B cell (primary cell): Measurements from ENCODE around the gene MAGI2. TPM values are rescaled to one million over a fixed set of nuclear protein-coding genes. Genes with fewer than 3 reads are reported as not detected.

ENCODE experiments used
- ATAC-seq: fragments of 200-7000 bp; cut with Tn5 transposase; one replicate; pipeline ENCODE4 v1.10.0; 2021; ENCODE audit warnings: low read depth, mild to moderate bottlenecking, moderate number of reproducible peaks, moderate library complexity
- CTCF ChIA-PET: fragments of 350-600 bp; sonication (Branson Sonifier 250); formaldehyde crosslinking; loops from one replicate; lab custom pipeline; 2021; ENCODE audit warnings: antibody characterized with exemption, inconsistent platforms; lab: Charles Lee
- POLR2A ChIA-PET: fragments of 350-600 bp; sonication (Branson Sonifier 250); formaldehyde crosslinking; loops from one replicate; lab custom pipeline; 2021; ENCODE audit warnings: antibody characterized with exemption; lab: Charles Lee
- DNase-seq: peaks from one replicate; pipeline ENCODE4 v3.0.0; 2013
- H2AFZ ChIP-seq: 2 replicates; pipeline ENCODE4 v1.6.1; 2012; ENCODE audit warnings: mild to moderate bottlenecking, low read depth, low read length; ENCODE audit not compliant: insufficient read depth, poor library complexity, severe bottlenecking
- H3K27ac ChIP-seq, 2 donors: 1 replicate in 1 of 2; 2 replicates in 1 of 2; pipeline ENCODE4 v1.5.1; 2012 to 2013; ENCODE audit warnings: low read length in 2 of 2, mild to moderate bottlenecking in 2 of 2, moderate library complexity in 1 of 2
- H3K27me3 ChIP-seq, 4 experiments: fragments of 200-600 bp in 1 of 4; sonication (generic) in 1 of 4; replicated peaks in 1 of 4; 1 replicate in 2 of 4; 2 replicates in 2 of 4; pipeline versions ENCODE4 v1.6.1 to v1.7.0; 2013 to 2016; ENCODE audit warnings: low read length in 3 of 4, mild to moderate bottlenecking in 2 of 4, mixed read lengths in 1 of 4, moderate library complexity in 1 of 4; ENCODE audit not compliant: insufficient read depth in 4 of 4, control insufficient read depth in 3 of 4; ENCODE audit errors: control extremely low read depth in 1 of 4
- H3K36me3 ChIP-seq, 2 experiments: replicated peaks in 1 of 2; 1 replicate in 1 of 2; 2 replicates in 1 of 2; pipeline versions ENCODE4 v1.6.1 to v1.7.1; 2013; ENCODE audit warnings: low read length in 1 of 2; ENCODE audit not compliant: insufficient read depth in 2 of 2, control insufficient read depth in 1 of 2; ENCODE audit errors: control extremely low read depth in 1 of 2, extremely low read depth in 1 of 2
- H3K4me1 ChIP-seq, 2 donors: fragments of 200-600 bp in 1 of 2; sonication (generic) in 1 of 2; 1 replicate in 1 of 2; 2 replicates in 1 of 2; pipeline versions ENCODE4 v1.5.1 to v1.6.1; 2013 to 2017; ENCODE audit warnings: low read length in 2 of 2; ENCODE audit not compliant: control insufficient read depth in 2 of 2, insufficient read depth in 2 of 2
- H3K4me2 ChIP-seq: replicated peaks from 2 replicates; pipeline ENCODE3; 2012; ENCODE audit warnings: mild to moderate bottlenecking, low read depth, low read length; ENCODE audit not compliant: poor library complexity, severe bottlenecking
- H3K4me3 ChIP-seq, 5 experiments: fragments of 200-600 bp in 1 of 5; sonication (generic) in 1 of 5; 1 replicate in 3 of 5; 2 replicates in 2 of 5; pipeline versions ENCODE4 v1.5.1 to v1.7.0; 2011 to 2016; ENCODE audit warnings: low read length in 4 of 5, mild to moderate bottlenecking in 4 of 5, low read depth in 2 of 5, control low read depth in 1 of 5, moderate library complexity in 1 of 5; ENCODE audit not compliant: insufficient read depth in 1 of 5; ENCODE audit errors: control extremely low read depth in 1 of 5, extremely low read depth in 1 of 5
- H3K79me2 ChIP-seq: fragments of 200-600 bp; sonication (generic); one replicate; pipeline ENCODE4 v1.6.0; 2016; ENCODE audit warnings: low read length; ENCODE audit not compliant: control insufficient read depth, insufficient read depth
- H3K9ac ChIP-seq: fragments of 200-600 bp; sonication (generic); 2 replicates; pipeline ENCODE4 v1.6.1; 2017; ENCODE audit warnings: mild to moderate bottlenecking, low read length, moderate library complexity
- H3K9me3 ChIP-seq, 3 donors: one replicate each; pipeline versions ENCODE4 v1.6.1 to v1.7.1; 2013; ENCODE audit warnings: low read length in 2 of 3; ENCODE audit not compliant: control insufficient read depth in 2 of 3, insufficient read depth in 1 of 3; ENCODE audit errors: control extremely low read depth in 1 of 3
- H4K20me1 ChIP-seq: 2 replicates; pipeline ENCODE4 v1.6.0; 2012; ENCODE audit warnings: mild to moderate bottlenecking, low read length; ENCODE audit not compliant: insufficient read depth, control insufficient read depth, poor library complexity, severe bottlenecking
- H3K27ac Mint-ChIP-seq: one replicate; pipeline ENCODE4 v1.8.0; 2021; ENCODE audit warnings: mixed read lengths
- H3K27me3 Mint-ChIP-seq: one replicate; pipeline ENCODE4 v1.8.0; 2021; ENCODE audit warnings: mixed read lengths
- H3K4me1 Mint-ChIP-seq: one replicate; pipeline ENCODE4 v1.8.0; 2021; ENCODE audit warnings: mixed read lengths
- H3K4me3 Mint-ChIP-seq: one replicate; pipeline ENCODE4 v1.8.0; 2021; ENCODE audit warnings: mixed read lengths
- H3K9me3 Mint-ChIP-seq: one replicate; pipeline ENCODE4 v1.8.0; 2022; ENCODE audit warnings: mixed read lengths; ENCODE audit not compliant: insufficient read depth
- EZH2 ChIP-seq: IDR thresholded peaks from 2 replicates; pipeline ENCODE4 v1.6.1; 2012; ENCODE audit warnings: borderline replicate concordance, low read depth, mild to moderate bottlenecking, moderate library complexity, low read length; ENCODE audit not compliant: insufficient read depth, poor library complexity, severe bottlenecking
- WGBS: methylation state at CpG from one replicate; pipeline ENCODE4 v1.1.5; 2013; ENCODE audit warnings: missing lambda C conversion rate; ENCODE audit not compliant: insufficient coverage; 5-methylcytosine and 5-hydroxymethylcytosine counted together
- intact Hi-C: fragments of 100-400 bp; cut with micrococcal nuclease; formaldehyde crosslinking; loops from one replicate; pipeline ENCODE4 v1.10.0; 2022
- polyA plus RNA-seq: library from polyadenylated mRNA; depleted of rRNA; stranded (reverse); fragments of >200 nt; gene quantifications from 2 replicates; pipeline ENCODE4 v1.2.3, GENCODE V29; 2012
- total RNA-seq, 2 donors: library from RNA; stranded (reverse); fragments of 120-200 nt in 1 of 2; gene quantifications; 1 replicate in 1 of 2; 2 replicates in 1 of 2; pipeline versions ENCODE4 v1.2.3 to v1.2.4, GENCODE V29; 2013 to 2022
- TF ChIP-seq, protein P1 (sequence below): fragments of 200-600 bp; IDR thresholded peaks from one replicate; pipeline ENCODE4 v1.8.0; 2022; ENCODE audit warnings: antibody characterized with exemption, mild to moderate bottlenecking

MAGI2 gene
- total and polyA plus RNA-seq, 2 donors (not counting 1 experiment from before 2014, with no cell fraction given) = 0.16 to 0.64 TPM

DNA sequence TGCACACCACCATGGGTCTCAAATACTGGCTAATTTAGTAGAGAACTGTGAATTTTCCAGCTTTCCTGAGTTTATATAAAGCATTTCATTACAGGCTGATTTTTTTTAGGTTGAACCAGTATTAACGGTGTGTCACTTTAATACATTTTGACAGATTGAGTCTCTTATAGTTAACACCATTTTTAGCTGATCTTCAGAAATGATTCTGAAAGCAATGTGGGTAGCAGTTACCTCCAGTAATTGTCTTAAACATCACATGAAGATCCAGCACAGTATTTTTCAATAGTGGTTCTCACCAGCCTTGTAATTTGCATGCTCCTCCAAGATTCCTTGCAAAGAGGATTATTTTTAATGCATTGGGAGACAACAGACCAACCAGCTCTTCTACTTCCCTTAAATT lies 961.3 kb downstream of the MAGI2 start:
- H3K27ac Mint-ChIP-seq = no peak overlapping the region
- CTCF ChIA-PET = no interaction called here

DNA sequence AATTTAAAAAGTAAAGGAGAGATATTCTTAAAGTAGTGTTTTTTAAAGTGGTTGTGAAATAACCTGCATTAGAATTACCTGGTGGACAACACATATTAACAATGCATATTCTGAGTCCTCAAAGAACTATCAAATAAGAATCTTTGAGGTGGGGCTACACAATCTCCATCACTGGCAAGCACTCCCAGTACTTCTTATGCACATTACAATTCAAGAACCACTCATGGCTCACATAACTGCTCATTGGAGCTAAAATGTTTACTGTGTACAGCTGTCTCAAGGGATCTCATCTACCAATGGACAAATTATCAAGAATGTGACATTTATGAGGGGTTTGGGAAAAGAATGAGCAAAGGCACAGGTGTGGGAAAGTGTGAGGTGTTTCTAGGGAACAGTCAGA lies 962.9 kb downstream of the MAGI2 start:
- H3K27ac ChIP-seq = no peak overlapping the region
- H3K4me3 Mint-ChIP-seq = no peak overlapping the region
- intact Hi-C loops = no loop called here
- H3K27ac Mint-ChIP-seq = no peak overlapping the region
- no peak overlapping the region for H3K9ac ChIP-seq
- H4K20me1 ChIP-seq = no peaks in the 10 kb centered on the region
- H3K27me3 ChIP-seq = no peaks in the 10 kb centered on the region
- H3K9me3 ChIP-seq = no peaks in the 10 kb centered on the region
- H3K79me2 ChIP-seq = no peaks in the 10 kb centered on the region
- no peaks in the 10 kb centered on the region for H3K36me3 ChIP-seq
- ChIA-PET POLR2A (no interaction called here), CTCF (no interaction called here)
- no peak for ATAC-seq
- no peaks in the 10 kb centered on the region for H3K4me1 Mint-ChIP-seq
- no peak overlapping the region for H3K4me3 ChIP-seq
- no peaks in the 10 kb centered on the region for H3K9me3 Mint-ChIP-seq
- H2AFZ ChIP-seq = no peak overlapping the region
- no peak overlapping the region for H3K4me2 ChIP-seq
- H3K4me1 ChIP-seq = no peaks in the 10 kb centered on the region
- no peaks in the 10 kb centered on the region for H3K27me3 Mint-ChIP-seq
- DNase-seq = no peak
- TF ChIP-seq EZH2 = no peak
- TF ChIP-seq, protein P1, sequence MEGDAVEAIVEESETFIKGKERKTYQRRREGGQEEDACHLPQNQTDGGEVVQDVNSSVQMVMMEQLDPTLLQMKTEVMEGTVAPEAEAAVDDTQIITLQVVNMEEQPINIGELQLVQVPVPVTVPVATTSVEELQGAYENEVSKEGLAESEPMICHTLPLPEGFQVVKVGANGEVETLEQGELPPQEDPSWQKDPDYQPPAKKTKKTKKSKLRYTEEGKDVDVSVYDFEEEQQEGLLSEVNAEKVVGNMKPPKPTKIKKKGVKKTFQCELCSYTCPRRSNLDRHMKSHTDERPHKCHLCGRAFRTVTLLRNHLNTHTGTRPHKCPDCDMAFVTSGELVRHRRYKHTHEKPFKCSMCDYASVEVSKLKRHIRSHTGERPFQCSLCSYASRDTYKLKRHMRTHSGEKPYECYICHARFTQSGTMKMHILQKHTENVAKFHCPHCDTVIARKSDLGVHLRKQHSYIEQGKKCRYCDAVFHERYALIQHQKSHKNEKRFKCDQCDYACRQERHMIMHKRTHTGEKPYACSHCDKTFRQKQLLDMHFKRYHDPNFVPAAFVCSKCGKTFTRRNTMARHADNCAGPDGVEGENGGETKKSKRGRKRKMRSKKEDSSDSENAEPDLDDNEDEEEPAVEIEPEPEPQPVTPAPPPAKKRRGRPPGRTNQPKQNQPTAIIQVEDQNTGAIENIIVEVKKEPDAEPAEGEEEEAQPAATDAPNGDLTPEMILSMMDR = no peak

More for the DNA sequence above, 961.3 kb downstream of the MAGI2 start:
- no peak overlapping the region for H3K4me3 Mint-ChIP-seq
- intact Hi-C loops = no loop called here
- no peaks in the 10 kb centered on the region for H3K79me2 ChIP-seq
- H3K27me3 ChIP-seq = no peaks in the 10 kb centered on the region
- H2AFZ ChIP-seq = no peak overlapping the region
- ATAC-seq (no peak), DNase-seq (no peak)
- no peaks in the 10 kb centered on the region for H3K36me3 ChIP-seq
- H3K9me3 Mint-ChIP-seq = no peaks in the 10 kb centered on the region
- TF ChIP-seq, protein P1 = no peak
- TF ChIP-seq EZH2 = no peak
- POLR2A ChIA-PET = no interaction called here
- no peak overlapping the region for H3K9ac ChIP-seq
- H3K27me3 Mint-ChIP-seq = no peaks in the 10 kb centered on the region
- H4K20me1 ChIP-seq = no peaks in the 10 kb centered on the region
- no peak overlapping the region for H3K4me3 ChIP-seq
- H3K4me2 ChIP-seq = no peak overlapping the region
- H3K9me3 ChIP-seq = no peaks in the 10 kb centered on the region
- H3K27ac ChIP-seq = no peak overlapping the region
- WGBS = no CpG with 5 or more reads among the region's 1 CpG
- no peaks in the 10 kb centered on the region for H3K4me1 Mint-ChIP-seq
- H3K4me1 ChIP-seq = no peaks in the 10 kb centered on the region
